ENCODE data around the gene PSMC4.

DNA sequence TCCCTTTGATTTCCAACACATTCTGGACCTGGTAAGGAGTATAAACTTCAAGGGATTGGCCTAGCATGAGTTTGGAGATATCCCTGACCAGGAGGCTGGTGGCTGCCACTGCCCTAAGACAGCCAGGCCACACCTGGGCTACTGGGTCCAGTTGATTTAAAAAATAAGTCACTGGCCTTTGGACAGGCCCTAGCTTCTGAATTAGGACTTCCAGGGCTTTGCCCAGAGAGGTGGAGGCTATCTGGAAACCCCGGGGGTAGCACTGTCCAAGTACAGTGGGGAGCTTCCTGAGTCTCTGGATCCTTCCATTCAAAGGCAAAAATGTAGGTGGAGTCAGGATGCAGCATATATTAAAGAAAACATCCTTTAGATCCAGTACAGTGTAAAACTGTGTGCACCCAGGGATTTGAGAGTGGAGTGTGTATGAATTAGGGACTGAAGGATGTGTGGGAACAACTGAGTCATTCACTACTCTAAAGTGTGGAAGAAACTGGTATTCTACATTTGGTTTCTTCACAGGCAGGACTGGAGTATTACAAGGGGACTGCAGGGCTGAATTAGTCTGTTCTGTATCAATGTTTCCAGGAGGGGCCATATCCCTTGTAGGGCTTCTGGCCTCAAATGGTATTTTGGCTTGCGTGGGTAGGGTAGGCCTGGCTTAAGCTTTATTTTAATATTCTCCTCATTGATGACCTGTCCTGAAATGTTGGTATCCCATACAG is 21.8 kb upstream of the PSMC4 start:
- TF ChIP-seq, protein P1, sequence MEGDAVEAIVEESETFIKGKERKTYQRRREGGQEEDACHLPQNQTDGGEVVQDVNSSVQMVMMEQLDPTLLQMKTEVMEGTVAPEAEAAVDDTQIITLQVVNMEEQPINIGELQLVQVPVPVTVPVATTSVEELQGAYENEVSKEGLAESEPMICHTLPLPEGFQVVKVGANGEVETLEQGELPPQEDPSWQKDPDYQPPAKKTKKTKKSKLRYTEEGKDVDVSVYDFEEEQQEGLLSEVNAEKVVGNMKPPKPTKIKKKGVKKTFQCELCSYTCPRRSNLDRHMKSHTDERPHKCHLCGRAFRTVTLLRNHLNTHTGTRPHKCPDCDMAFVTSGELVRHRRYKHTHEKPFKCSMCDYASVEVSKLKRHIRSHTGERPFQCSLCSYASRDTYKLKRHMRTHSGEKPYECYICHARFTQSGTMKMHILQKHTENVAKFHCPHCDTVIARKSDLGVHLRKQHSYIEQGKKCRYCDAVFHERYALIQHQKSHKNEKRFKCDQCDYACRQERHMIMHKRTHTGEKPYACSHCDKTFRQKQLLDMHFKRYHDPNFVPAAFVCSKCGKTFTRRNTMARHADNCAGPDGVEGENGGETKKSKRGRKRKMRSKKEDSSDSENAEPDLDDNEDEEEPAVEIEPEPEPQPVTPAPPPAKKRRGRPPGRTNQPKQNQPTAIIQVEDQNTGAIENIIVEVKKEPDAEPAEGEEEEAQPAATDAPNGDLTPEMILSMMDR (IDR thresholded peaks at IDR 0.05) = no peak
- no peak for TF ChIP-seq POLR2A (IDR thresholded peaks at IDR 0.05)
